Endometrial microvascular endothelial cells (primary cell): ENCODE results near the gene IRF2BP2. TPM values are rescaled to one million over a fixed set of nuclear protein-coding genes. Genes with fewer than 3 reads are reported as not detected.

Experiments
- in situ Hi-C: cut with HindIII; loops from 2 replicates; pipeline ENCODE4 v1.10.0; 2017; ENCODE audit warnings: low sequenced_read_pairs, low pct_unique_long_range_greater_than_20kb; ENCODE audit errors: inconsistent ontology term
- total RNA-seq: library from RNA; depleted of rRNA; stranded (reverse); fragments of >200 nt; gene quantifications from one replicate; pipeline ENCODE4 v1.2.3, GENCODE V29; 2015; ENCODE audit errors: inconsistent ontology term

The IRF2BP2 gene
- total RNA-seq, result 57.4 TPM

DNA sequence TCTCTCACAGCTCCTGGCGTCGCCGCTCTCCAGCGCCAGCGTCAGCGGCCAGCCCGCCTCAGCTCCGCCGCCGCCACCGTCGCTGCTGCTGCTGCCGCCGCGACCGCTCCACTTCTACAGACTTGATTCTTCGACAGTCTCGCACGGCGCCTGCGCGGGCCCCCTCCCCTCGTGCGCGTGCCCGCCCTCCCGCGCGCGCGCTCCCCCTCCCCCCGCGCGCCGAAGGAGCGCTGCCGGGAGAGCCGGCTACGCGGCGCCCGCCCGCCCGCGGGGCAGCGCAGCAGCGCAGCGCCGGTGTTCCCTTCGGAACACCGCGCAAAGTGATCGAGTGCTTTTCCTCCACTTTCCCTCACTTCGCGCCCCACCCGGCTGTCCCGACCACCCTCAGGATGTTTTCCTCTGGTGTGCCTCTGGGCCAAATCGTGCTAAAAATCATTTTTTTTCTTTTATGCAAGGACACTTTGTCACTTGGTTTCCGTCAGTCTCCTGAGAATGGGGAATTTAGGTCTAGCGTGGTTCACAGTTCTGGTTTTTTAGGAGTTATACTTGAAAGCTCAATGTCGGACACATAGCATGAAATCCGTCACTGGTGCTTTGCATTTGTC lies at the start of gene IRF2BP2:
Gene IRF2BP2 (minus strand): TSS at position 118 of the 605 bp plus-strand sequence. CDS start 684 bp downstream, outside the sequence.
- in situ Hi-C loops, result loop anchor here (10.0 to 25.0 kb wide), 4 partner anchors 102 to 465 kb away; no protein-coding TSS in a partner anchor

DNA sequence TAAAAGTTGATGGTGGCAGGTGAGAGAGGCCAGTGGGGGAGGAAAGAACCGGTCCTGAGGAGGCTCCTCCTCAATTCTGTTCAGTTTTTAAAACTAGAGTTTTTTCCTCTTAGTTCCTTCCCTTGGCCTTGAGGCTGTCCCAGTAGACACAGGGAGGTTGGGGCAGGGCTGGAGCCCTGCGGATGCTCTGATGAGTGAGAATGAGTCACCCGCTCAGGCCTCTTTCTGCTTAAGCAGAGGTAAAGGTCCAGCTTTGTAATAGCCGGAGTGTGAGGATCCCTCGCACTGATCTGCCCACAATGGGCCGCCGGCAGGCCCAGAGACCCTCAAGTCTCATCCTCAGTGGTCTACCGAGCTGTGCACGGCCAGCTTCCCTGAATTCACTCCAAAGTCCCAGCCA lies 49.6 kb upstream of the IRF2BP2 start:
- in situ Hi-C loops, result no loop called here

DNA sequence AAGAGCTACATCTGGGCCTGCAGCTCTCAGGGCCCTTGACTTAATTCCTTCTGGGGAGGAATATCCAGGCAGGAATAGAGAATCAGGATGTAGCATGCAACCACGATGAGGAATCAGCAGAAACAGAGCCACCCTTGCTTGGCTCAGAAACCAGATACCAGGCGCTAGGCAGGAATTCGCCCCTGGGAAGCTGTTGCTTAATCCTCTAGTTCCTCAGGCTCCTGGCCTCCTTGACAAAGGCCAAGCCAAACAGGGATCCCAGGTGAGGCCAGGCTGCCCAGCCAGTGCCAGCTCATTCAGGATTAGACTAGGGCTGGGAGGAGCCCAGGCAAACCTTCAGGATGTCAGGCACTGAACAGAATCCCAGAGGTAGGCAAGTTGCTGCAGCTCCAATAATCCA lies 48.2 kb upstream of the IRF2BP2 start:
- in situ Hi-C loops, result no loop called here

DNA sequence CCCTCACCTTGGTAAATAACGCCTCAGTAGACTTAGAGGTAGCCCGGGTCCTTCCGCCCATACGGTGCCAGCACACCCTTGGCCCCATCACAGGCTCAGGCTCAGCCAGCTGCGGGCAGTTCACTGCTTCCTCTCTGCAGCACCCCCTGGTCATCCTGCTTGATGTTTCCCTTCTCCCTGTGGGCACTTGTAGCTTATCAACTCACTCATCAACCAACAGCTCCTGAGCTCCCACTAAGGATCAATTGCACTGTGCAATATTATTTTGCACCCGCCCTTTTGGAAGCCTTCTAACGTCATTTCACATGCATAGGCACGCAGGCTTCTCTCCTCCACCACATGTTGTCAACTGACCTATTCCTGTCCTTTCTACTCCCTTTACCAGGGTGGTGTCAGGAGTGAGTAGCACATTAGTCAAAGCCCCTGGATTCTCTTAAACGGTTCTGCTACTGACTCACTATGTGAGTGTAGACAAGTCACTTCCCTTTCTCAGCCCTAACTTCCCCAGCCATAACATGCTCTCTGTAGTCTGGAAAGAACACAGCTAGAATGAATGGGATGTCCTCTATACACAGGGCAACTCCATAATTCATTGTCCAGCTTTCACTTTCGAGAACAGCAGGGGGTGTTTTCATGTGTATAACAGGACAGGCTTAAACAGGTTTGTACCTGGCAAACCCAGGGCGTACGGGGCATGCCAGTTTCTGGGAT lies 47.1 kb upstream of the IRF2BP2 start:
- in situ Hi-C loops, result no loop called here

DNA sequence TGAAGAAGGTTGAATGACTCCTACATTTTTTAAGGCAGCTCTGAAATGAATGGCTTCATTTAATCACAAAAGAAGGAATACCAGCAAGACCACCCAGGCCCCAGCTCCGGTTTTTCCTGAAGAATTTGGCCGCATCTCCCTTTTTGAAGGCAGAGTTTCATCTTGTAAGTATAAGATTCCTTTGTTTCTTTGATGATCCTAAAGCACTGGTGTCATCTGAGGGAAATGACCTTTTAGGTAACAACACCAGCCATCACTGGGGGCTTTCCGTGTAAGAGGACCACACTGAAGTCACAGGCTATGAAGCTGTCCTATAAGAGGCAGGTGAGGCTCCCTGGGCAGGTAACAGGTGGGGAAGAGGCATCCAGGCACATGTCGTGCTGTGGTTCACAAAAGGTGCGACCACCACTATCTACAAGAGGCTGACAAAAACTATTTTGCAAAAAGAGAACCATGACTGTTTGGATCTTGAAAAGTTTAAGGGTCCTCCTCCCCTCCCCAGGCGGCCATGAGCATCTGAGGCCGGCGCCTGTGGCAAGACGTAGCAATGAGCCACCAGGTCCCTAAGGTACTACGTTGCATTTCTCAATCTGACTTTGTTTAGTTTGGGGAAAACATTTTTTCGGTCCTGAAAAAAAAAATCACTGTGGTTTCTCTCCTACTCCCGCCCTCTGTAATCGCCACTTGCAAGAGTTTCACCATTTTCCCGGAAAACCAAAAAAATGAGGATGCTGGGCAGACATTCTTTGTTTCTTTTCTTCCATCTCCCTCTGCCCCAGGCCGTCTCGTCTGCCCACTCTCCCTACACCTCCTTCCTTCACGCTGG lies 46.3 kb upstream of the IRF2BP2 start:
- in situ Hi-C loops, result no loop called here

DNA sequence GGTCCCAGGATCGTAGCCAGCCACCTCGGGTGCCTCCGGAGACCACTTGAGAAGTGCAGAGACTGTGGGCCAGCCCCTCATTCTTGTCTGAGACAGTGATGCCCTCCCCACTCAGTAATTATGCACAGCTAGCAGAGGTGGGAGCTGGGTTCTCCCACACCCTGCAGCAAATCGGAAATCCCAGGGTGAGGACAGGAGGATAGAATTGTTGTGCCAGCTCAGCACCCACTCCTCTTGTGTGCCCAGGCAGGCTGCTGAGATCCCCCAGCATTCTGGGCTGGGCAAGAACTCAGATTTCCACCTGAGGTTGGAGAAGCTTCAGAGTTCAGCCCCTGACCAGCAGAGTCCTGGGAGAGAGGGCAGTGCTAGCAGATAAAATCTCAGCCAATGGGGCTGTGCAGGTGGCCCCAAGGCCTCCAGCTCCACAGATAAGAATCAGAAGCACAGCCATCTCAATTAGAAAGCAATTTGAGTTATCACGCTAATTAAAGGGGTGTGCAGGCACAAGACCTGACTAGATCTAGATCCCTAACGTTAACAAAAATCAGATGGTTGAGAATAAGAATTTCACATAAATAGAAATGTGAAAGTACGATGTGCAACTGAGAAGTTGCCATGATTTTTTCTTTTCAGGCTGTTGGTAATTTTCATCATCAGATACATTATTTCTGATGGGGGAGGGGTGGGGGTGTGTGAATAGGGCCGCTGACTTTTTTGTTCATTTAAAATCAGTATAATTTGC lies 45.5 kb upstream of the IRF2BP2 start:
- in situ Hi-C loops, result no loop called here

DNA sequence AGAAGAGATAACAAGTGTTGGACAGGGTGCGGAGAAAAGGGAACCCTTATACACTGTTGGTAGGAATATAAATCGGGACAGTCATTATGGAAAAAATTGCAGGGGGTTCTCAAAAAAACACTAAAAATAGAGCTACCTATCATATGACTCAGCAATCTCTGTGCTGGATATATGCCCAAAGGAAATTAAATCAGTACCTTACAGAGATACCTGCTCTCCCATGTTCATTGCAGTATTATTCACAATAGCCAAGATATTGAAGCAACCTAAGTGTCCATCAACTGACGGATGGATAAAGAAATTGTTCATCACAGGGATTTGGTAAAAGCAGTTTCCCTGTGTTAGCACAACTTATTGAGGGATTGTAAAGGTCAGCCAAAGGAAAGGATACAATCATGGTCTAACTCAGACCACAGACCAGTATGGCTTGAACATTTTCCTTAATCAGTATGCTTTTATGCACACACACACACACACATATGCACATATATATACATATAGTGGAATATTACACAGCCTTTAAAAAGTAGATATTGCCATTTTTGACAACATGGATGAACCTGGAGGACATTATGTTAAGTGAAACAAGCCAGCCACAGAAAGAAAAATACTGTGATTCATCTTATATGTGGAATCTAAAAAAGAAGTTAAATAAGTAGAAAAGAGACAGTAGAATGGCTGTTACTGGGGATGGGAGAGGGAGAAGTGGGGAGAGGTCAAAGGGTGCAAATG lies 44.2 kb upstream of the IRF2BP2 start:
- in situ Hi-C loops, result no loop called here

DNA sequence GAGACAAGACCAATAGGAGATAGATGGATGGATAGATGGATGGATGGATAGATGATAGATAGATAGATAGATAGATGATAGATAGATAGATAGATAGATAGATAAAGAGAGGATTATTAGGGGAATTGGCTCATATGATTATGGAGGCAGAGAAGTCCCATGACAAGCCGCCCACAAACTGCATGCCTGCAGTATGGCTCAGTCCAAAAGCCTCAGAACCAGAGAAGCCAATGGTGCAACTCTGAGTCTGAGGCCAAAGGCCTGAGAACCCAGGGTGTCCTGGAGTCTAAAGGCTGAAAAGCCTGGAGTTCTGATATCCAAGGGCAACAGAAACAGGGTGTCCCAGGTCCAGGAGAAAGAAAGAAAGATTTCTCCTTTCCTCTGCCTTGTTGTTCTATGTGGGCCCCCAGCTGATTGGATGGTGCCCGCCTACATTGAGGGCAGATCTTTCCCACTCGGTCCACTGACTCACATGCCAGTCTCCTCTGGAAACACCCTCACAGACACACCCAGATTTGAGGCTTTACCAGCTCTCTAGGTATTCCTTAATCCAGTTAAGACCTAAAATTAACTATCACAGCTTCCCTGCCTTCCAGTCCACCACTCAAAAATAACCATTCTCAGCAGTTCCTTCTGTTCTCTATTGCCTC lies 39.6 kb upstream of the IRF2BP2 start:
- in situ Hi-C loops, result no loop called here

DNA sequence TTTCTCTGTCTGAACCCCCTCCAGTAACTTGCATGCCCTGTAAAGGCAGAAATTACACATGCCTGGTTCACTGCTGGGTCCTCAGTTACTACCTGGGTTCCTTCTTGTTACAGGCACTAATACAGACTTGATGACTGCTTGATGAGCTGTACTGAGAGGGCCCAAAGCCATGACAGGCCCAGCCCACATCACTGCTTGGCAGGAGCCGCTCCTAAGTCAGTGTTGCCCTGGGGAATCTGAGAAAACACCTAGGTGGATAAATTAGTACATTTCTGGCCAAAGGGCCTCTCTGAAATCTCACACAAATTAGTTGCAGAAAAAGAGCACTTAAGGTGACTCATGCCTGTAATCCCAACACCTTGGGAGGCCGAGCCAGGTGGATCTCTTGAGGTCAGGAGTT lies 37.8 kb upstream of the IRF2BP2 start:
- in situ Hi-C loops, result no loop called here

DNA sequence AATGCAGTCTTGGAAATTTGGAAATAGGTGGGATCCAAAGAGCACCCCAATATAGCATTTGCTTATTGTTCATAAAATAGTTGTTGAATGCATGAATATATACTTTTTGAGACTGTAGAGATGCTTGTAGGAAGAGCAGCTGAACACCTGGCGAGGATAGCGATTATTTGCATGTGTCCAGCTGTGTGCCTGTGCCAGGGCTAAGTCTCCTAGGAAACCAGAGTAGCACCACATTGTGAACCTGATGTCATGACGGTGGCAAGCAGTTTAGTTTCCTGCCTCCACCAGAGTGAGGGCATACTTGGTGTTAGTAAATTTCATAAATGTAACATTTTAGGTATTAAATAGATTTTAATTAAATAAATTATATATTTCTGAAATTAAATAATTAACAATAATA lies 37.3 kb upstream of the IRF2BP2 start:
- in situ Hi-C loops, result no loop called here

DNA sequence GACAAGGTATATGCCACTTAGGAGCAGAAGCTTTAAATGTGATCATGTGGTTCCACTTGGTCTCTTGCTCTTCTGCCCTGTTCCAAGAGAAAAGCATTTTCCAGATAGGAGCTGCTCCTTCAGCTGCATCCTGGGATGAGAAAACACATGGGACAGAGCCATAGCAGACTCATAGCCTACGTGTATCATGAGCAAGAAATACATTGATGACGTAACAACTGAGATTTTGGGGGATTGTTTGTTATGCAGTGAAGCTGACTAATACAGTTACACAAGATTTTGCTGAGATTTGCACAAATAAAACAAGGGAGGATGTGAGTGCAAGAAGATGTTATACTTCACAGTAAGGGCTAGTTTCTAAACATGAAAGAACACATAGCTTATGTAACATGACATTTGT lies 36.0 kb upstream of the IRF2BP2 start:
- in situ Hi-C loops, result no loop called here

DNA sequence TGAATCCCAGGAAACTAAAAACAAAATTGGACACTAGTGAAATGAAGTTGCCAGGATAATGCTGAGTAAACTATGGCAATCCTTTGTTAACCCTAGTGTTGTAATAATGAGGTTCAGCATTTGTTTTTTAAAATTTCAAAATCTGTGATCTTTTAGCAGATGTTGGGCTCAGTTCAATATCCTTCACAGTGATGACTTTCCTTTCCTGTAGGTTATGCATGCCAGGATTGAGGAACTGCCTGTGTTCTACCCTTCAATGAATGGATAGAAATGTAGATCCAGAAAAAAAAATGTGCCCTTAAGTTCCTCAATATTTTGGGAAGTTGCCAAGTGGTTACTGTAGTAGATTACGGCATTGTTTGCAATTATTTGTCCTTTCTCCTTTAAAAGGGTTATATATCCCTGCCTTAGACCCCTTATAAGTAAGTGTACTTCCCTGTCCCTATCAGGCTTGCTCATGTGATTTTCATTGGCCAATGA lies 35.5 kb upstream of the IRF2BP2 start:
- in situ Hi-C loops, result no loop called here

DNA sequence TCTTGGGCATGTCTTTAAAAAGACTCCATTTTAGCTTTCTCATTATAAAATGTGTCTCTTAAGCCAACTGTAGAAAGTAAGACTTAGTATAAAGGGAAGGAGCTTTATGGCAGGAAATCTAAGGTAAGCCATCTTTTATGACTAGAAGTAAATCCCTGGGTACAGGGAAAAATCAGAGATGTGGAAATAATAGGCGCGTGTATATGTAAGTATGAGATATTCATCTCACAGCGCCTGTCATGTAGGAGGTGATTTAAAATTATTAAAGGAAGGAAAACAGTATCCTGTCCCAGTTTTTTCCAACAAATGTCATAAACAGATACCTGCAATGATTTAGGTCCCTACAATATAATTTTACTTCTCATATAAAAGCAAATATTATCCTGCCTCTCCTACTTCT lies 35.0 kb upstream of the IRF2BP2 start:
- in situ Hi-C loops, result no loop called here

DNA sequence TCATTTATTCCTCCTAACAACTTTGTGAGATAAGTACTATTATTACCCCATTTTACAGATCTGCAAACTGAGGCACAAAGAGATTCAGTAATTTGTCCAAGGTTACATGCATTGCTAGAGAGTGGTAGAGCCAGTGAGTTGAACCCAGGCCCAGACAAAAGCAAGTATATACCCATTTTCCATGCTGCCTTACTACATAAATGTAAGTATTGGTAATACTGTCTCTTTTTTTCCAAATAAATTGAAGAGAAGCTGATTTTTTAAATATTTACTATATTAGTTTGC lies 33.8 kb upstream of the IRF2BP2 start:
- in situ Hi-C loops, result no loop called here

DNA sequence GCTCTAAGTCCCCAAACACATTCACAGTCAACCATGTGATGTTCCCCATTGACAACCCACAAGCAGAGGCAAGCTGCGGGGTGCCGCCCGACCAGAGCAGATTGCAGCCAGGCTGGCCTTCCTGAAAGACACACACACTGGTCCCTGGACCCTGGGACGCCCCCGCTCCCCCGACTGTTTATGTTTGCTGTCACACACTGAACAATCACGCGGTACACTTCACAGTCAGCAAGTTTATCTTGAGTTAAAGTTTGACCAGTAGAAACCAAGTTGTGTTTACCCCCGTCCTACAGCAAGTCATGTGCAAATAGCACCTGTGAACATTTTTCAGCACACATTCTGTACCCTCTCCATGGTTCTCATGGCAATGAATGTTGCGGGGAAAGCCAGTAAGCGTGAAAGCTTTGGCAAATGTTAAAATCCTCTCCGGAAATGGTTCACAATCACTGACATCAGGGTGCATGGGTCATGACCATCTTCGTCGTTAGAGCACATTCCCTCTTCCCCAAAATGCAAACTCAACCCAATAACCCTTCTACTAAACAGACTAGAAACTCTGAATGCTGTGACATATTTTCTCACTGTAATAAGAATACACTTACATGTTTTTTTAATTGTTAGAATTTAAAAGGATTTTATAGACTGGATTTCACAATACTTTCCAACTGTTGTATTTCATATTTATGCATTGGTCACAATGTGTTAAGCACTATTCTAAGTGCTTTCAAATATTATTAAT lies 33.3 kb upstream of the IRF2BP2 start:
- in situ Hi-C loops, result no loop called here

DNA sequence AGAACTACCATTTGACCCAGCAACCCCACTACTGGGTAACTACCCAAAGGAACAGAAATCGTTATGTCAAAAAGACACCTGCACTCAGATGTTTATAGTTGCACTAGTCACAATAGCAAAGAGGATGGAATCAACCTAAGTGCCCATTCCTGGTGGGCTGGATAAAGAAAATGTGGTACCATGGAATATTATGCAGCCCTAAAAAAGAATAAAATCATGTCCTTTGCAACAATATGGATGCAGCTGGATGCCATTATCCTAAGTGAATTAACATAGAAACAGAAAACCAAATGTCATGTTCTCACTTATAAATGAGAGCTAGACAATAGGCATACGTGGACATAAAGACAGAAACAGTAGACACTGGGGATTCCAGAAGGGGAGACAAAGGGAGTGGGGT lies 32.5 kb upstream of the IRF2BP2 start:
- in situ Hi-C loops, result no loop called here

DNA sequence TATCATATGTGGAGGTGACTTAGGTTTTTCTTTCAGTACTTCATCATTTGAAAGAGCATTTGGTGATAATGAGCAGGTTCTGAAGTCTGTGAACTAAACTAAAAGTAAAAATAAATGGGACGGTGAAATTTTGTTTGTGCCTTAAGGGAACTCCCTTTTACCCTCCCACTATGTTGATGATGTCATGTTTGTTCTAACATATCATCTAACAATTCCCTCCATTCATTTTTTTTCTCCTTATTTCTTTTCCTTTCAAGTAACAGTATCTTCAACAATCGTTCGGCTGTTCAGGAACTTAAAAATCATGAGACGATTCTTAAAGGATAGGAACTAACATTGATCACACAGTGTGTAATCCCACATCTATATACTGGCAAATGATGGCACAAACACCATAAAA lies 30.0 kb upstream of the IRF2BP2 start:
- in situ Hi-C loops, result no loop called here
